Fibroblast of mammary gland (primary cell): ENCODE data around the gene SHISA9.

Experiments used
- DNase-seq: peaks from one replicate; pipeline ENCODE4 v3.0.0-alpha.2; 2010; ENCODE audit warnings: low read depth
- H3K4me3 ChIP-seq: 2 replicates; pipeline ENCODE4 v1.5.1; 2011; ENCODE audit warnings: low read depth, mild to moderate bottlenecking, low read length, moderate library complexity; ENCODE audit not compliant: control insufficient read depth
- TF ChIP-seq, protein P1 (sequence below): conservative IDR thresholded peaks from 2 replicates; pipeline ENCODE4 v1.5.1; 2011; ENCODE audit warnings: low read depth, low read length, inconsistent platforms; ENCODE audit not compliant: control insufficient read depth, insufficient read depth

Gene SHISA9

DNA sequence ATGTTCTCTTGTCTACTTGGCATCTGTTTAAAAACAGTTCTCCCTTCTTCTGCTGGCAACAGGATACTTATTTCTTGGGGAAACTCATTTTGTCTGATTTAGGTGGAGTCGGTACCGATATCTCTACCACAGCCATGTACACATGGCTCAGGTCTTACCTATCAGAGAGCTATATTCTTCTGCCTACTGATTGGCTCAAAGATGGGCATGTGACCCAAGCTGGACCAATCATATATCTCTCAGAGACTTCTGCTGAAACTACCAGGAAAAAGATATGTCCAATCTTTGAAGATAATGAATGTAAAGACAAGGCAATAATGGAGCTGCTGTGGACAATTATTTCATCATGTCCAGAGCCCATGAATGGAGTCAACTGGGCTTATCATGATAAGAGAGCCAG lies 21.6 kb upstream of the SHISA9 start:
- H3K4me3 ChIP-seq, result no peak overlapping the region
- TF ChIP-seq, protein P1, sequence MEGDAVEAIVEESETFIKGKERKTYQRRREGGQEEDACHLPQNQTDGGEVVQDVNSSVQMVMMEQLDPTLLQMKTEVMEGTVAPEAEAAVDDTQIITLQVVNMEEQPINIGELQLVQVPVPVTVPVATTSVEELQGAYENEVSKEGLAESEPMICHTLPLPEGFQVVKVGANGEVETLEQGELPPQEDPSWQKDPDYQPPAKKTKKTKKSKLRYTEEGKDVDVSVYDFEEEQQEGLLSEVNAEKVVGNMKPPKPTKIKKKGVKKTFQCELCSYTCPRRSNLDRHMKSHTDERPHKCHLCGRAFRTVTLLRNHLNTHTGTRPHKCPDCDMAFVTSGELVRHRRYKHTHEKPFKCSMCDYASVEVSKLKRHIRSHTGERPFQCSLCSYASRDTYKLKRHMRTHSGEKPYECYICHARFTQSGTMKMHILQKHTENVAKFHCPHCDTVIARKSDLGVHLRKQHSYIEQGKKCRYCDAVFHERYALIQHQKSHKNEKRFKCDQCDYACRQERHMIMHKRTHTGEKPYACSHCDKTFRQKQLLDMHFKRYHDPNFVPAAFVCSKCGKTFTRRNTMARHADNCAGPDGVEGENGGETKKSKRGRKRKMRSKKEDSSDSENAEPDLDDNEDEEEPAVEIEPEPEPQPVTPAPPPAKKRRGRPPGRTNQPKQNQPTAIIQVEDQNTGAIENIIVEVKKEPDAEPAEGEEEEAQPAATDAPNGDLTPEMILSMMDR, result no peak
- DNase-seq, result no peak

DNA sequence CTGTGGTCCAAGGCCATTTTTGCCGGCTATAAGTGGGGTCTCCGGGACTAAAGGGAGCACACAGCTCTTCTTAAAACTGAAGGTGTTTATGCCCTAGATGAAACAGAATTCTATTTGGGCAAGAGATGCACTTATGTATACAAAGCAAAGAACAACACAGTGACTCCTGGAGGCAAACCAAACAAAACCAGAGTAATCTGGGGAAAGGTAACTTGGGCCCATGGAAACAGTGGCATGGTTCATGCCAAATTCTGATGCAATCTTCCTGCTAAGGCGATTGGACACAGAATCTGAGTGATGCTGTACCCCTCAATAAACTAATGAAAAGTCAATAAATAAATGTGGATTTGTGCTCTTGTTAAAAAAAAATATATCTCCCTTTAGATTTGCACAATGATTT lies 20.2 kb upstream of the SHISA9 start:
- peak; percentile 38 for DNase-seq
- TF ChIP-seq, protein P1, result no peak
- H3K4me3 ChIP-seq, result no peak overlapping the region

DNA sequence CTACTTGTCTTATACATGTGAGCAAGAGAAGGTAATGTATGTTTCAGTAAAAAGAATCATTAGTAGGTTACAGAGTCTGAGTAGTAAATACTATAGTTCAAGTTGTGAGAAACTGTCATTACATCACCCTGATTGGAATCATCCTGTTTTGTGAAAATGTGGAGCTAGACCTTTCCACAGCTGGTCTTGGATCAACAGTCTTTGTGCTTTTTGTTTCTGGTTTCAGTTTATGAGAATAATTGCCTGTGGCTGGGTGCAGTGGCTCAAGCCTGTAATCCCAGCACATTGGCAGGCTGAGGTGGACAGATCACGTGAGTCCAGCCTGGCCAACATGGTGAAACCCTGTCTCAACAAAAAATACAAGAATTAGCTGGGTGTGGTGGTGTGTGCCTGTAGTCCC lies 19.7 kb upstream of the SHISA9 start:
- TF ChIP-seq, protein P1, result no peak
- no peak overlapping the region for H3K4me3 ChIP-seq
- DNase-seq, result peak; percentile 43

DNA sequence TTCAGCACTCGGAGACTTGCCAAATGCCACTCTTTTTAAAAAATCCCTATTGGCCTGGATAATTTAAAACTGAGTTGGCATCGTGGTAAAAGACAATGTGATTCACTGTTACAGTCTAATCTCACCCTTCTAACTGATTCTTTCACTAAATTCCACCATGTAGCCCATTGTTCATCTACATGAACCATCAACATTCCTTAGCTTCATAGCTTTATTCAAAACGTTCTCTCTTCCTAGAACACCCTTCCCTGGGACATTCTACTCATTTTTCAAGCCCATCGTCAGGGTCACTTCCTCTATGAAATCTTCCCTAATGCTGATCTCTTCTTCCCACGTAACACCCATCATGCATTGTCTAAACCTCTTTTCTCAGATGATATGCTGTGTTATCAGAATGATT lies 15.7 kb upstream of the SHISA9 start:
- H3K4me3 ChIP-seq, result no peak overlapping the region
- DNase-seq, result no peak
- TF ChIP-seq, protein P1, result no peak

DNA sequence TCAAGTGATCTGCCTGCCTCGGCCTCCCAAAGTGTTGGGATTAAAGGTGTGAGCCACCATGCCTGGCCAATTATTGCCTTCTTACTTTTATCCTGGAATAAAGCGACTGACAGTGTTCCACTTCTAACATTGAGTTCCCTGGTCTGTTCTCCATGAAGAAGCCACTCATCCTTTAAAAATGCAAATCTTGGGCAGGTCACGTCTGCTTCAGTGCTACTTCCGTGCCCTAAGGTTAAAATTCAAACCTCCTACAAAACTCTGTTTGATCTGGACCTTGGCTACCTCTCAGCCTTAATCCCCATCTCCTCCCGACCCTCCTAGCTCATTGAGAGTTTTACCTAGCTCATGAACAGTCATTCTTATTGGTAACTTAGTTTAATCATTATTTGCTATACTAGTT lies 9.6 kb upstream of the SHISA9 start:
- H3K4me3 ChIP-seq, result no peak overlapping the region
- TF ChIP-seq, protein P1, result no peak
- DNase-seq, result no peak

DNA sequence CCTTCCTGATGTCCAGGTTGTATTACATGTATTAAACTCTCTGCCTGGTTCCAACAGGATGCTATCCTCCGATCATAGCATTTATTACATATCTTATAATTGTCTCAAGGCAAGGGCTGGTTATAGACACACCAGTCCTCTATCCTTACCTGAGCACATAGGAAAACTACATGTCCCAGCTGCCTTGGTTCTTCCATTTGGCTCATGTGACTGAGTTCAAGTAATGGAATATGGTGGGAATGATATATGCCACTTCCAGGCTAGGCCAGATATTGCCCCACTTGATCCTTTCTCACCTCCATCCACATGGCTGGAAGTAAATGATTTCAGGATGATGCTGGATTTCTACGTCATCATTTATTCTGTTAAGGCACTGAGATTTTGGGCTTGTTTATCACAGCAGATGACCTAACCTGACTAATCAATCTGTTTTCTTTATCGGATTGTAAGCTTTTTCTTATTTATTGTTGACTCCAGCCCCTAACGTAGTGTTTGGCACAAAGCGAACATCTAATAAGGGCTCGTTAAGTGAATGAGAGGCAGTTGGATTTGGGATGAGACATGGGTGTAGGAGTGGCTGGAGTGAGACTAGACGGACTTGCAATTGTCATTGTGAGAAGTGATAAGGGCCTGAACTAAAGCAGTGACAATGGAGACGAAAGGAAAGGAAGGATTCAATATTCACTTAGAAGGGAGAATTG lies 8.2 kb upstream of the SHISA9 start:
- TF ChIP-seq, protein P1, result no peak
- DNase-seq, result no peak
- no peak overlapping the region for H3K4me3 ChIP-seq

DNA sequence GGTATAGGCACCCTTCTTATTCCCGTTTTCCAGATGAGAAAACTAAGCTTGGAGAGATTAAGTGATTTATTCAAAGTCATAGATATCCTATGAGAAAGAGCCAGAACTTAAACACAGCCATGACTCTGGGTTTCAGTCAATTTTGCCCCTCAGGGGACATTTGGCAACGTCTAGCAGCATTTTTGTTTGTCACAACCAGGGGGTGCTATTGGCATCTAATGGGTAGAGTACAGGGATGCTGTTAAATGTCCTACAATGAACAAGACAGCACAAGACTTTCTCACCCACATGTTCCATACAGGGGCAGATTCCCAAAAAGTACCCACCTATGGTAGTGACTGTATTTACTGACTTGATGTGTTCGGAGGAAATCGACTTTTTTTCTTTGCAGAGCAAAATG lies 4.8 kb upstream of the SHISA9 start:
- no peak overlapping the region for H3K4me3 ChIP-seq

More for the DNA sequence above, 4.8 kb upstream of the SHISA9 start:
- TF ChIP-seq, protein P1, result peak; percentile 69
- peak; percentile 52 for DNase-seq
